ENCODE measurements around the gene RTF1.

The RTF1 gene

GRCh38 chr15:41484937-41485625 lies 68.2 kb downstream of the RTF1 start:
- in situ Hi-C loops (cut with MboI; ENCODE audit: low sequenced_read_pairs), result no loop called here

DNA sequence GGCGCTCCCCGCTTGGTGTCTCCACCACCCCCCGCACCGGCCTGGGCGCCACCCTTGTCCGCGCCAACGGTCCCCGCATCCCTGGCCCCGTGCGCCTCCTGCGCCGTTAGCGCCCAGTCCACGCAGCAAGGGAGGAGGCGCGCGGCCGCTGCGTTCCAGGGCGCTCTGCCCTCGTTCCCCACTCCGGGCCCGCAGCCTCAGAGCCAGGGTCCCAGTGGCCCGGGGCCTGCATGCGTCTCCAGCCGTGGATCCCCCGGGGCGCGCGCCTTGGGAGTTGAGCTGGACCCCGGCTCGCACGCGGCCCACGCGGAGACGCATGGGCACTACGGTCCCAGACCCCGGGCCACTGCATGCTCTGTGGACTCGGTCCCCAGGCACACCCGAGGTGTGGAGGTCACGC lies 69.4 kb downstream of the RTF1 start:
- in situ Hi-C loops (cut with MboI; ENCODE audit: low sequenced_read_pairs), result no loop called here

- in situ Hi-C loops (cut with MboI; ENCODE audit: low sequenced_read_pairs), result no loop called here
Observed at GRCh38 chr15:41487381-41487780, 70.5 kb downstream of the RTF1 start.

DNA sequence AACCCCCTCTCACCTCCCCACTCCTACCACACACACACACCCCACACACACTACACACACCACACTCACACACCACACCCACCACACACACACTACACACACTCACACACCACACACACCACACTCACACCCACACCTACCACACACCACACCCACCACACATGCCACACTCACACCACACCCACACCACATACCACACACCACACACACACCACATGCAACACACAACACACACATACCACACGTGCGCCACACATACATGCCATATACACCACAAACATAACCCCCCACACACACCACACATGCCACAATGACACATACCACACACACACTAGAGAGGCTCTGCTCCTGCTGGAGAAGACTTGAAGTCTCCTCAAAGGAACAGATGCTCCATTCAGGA lies 70.9 kb downstream of the RTF1 start:
- in situ Hi-C loops (cut with MboI; ENCODE audit: low sequenced_read_pairs), result no loop called here

DNA sequence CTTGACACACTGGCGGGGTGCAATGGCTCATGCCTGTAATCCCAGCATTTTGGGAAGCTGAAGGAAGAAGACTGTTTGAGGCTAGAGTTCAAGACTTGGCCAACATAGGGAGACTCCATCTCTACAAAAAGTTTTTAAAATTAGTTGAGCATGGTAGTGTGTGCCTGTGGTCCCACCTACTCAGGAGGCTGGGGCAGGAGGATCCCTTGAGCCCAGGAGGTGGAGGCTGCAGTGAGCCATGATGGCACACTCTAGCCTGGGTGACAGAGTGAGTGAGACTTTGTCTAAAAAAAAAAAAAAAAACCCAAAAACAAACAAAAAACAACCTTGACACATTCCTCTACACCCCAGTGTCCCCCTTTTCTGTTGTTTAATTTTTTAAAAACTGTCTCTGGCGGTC lies 72.7 kb downstream of the RTF1 start:
- in situ Hi-C loops (cut with MboI; ENCODE audit: low sequenced_read_pairs), result no loop called here

GRCh38 chr15:41490355-41490754 lies 73.5 kb downstream of the RTF1 start:
- in situ Hi-C loops (cut with MboI; ENCODE audit: low sequenced_read_pairs), result no loop called here

DNA sequence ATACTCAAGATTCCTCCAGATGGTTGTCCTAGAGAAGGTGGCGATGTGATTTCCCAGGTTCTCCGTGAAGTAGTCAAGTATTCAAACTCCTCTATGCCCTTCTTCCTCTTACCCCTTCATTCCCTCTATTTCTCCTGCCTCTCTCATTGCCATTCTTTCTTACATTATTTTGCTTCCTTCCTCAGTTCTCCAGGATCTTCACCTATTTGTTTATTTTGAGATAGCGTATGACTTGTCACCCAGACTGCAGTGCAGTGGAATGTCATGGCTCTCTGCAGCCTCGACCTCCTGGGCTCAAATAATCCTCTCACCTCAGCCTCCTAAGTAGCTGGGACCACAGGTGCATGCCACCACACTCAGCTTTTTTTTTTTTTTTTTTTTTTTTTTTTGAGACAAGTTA lies 75.0 kb downstream of the RTF1 start:
- in situ Hi-C loops (cut with MboI; ENCODE audit: low sequenced_read_pairs), result no loop called here

- in situ Hi-C loops (cut with MboI; ENCODE audit: low sequenced_read_pairs), result no loop called here
Observed at GRCh38 chr15:41492597-41493204, 75.8 kb downstream of the RTF1 start.

DNA sequence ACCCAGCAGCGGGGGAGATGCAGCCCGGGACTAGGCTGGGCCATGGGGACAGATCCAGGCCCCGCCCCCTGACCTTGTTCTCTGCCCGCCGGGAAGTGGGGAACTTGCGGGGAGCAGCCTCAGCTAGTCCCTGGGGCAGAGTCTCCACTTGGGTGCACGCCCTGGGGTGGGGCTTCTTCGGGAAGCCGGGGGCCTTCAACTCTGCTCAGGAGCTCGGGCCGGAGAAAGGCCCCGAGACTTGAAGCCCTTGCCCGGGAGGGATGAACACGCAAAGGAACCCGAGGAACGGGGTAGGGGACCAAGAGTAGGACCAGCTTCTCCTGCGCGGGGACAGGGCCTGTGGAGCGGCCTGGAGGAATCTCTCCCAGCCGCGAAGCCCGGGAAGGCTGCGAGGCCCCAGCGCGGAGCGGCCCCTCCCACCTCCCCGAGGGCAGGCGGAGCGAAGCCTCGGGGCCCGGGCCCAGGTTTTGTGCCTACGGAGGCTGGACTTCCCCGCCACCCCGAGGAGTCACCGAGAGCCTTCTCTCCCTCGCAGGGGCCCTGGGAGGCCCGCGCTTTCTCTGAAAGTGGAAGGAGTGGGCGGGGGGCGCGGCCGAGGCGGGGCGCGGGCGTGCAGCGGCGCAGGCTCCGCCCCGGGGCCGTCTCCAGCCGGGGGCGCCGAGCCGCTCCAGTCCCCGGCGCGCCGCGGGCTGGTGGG lies 76.5 kb downstream of the RTF1 start, which contains the start of gene ITPKA:
Gene ITPKA, plus strand, starts transcription at position 670 of the 697 bp plus-strand sequence. CDS start 54 bp downstream, outside the sequence.
- in situ Hi-C loops (cut with MboI; ENCODE audit: low sequenced_read_pairs), result no loop called here

GRCh38 chr15:41493902-41494189 lies 77.0 kb downstream of the RTF1 start:
- in situ Hi-C loops (cut with MboI; ENCODE audit: low sequenced_read_pairs), result no loop called here

- in situ Hi-C loops (cut with MboI; ENCODE audit: low sequenced_read_pairs), result no loop called here
Observed at GRCh38 chr15:41494190-41494921, 77.5 kb downstream of the RTF1 start.

- in situ Hi-C loops (cut with MboI; ENCODE audit: low sequenced_read_pairs), result no loop called here
Observed at GRCh38 chr15:41494922-41495735, 78.2 kb downstream of the RTF1 start.

DNA sequence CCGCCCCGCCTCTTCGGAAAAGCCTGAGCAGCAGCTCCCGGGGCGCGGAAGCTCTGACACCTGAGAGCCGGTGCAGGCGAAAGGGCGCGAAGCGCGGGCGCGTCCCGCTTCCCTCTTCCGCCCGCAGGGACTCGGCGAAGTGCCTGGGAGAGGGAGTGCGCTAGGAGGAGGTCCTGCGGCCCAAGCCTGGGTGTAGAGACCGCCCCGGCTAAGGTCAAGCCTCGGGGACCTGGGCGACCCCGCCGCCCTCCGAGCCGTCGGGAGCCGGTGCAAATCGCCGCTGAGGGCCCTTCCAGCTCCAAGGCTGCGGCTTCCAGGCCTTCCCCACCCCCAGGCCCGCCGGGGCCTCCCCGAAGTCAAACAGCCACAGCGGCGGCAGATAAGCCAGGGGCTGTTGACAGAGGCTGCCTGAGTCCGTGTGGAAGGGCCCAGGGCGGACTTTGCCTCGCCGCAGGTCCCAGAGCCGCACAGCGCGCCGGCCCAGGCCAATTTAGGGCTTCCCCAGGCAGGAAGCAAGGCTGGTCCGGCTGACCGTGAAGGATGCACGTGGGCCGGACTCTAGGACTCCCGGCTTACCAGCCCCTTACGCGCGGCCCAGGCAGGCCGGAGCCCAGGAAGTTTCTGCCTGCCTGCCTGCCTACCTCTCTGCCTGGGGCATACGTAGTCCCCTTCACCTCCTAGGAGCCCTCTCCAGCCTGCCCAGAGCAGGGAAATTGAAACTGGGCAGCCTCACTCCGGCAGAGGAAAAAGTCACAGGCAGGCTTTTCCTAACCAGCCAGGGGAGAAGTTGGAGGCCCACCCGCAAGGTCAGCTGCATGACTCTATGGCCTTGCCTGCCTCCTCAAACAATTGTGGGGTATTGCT lies 79.1 kb downstream of the RTF1 start:
- in situ Hi-C loops (cut with MboI; ENCODE audit: low sequenced_read_pairs), result no loop called here

DNA sequence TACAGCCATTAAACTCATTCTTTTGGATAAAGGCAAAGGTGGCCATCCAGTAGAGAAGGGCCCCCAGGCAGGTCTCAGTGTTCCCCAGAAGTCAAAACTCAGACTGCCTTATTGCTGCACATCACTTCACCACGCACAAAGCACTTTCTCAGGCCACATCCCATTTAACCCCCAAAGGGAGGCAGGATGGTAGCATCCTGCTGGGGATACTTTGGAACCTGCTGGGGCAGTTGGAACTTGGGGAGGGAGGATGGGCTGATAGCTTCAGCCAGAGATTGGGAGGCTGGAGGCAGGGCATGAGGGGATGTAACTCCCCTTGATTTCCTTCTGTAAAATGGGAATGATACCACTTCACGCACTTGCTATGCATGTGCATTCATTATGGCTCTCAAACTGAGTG lies 81.8 kb downstream of the RTF1 start:
- in situ Hi-C loops (cut with MboI; ENCODE audit: low sequenced_read_pairs), result no loop called here

DNA sequence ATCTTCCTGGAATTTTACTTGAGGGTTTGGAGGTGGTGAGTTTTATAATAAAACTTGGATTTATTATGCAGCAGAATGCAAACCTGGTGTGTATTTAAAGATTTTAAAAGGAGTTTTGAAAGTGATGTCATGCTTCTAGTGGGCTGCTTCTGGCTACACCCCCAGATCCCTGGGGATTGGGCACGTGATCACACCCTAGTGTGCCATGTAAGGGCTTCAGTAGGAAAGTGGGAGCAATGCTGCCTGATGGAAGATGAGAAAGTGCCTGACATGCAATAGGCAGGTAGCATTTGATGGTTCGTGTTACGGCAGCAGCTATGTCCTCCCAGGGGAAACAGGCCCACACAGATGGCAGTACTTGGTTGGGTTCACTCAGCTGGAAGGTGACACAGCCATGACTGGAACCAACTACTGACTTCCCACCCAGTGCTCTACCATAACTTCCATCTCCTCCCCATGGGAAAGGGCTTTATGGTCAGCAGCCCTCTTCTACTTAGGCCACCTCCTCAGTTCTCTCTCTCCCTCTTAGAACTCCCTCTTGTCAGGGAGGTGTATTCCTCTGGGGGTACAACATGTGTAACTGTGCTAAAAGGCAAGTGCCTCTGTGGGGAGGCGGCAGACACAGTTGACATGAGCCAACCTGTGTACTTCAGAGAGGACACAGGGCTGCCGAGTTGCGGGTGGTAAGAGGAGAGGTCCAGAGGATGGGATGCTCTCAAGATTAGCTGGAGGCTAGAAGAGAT lies 82.4 kb downstream of the RTF1 start:
- in situ Hi-C loops (cut with MboI; ENCODE audit: low sequenced_read_pairs), result no loop called here

DNA sequence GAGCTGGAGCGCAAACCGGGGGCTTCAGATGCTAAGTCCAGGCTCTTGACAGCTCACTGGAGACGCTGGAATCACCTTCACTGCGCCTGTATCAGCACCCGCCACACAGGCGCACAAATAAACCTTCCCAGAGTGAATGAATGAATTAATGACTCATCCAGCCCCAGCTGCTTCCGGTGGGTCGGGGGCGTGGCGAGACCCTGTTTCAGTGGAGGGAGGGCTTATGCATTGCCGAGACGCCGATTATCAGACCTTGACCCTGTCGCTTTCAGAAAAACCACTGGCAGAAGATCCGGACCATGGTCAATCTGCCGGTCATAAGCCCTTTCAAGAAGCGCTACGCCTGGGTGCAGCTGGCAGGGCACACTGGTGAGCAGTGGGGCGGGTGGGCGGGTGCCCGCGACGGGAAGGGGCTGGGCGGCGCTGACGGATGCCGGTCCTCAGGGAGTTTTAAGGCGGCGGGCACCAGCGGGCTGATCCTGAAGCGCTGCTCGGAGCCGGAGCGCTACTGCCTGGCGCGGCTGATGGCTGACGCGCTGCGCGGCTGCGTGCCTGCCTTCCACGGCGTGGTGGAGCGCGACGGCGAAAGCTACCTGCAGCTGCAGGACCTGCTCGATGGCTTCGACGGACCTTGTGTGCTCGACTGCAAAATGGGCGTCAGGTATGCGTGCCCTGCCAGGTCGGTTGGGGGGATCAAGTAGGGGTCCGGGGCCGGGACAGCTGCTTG lies 84.5 kb downstream of the RTF1 start:
- in situ Hi-C loops (cut with MboI; ENCODE audit: low sequenced_read_pairs), result no loop called here

- in situ Hi-C loops (cut with MboI; ENCODE audit: low sequenced_read_pairs), result no loop called here
Observed at GRCh38 chr15:41501931-41502794, 85.3 kb downstream of the RTF1 start.
